NCI-H2227 (cell line): ENCODE data around the gene IL33.
A peak's percentile ranks its signal among the peaks of the same experiment; 100 is the strongest.

Experiments
- DNase-seq: peaks from one replicate; lab custom pipeline; 2025; ENCODE audit not compliant: unreplicated experiment; lab: John Stamatoyannopoulos, UW

The IL33 gene

GRCh38 chr9:6301858-6302257 is 86.3 kb downstream of the IL33 start:
- DNase-seq = no peak

- no peak for DNase-seq
These were observed 86.8 kb downstream of the IL33 start for GRCh38 chr9:6302417-6302816.

- DNase-seq = no peak
These were observed 88.6 kb downstream of the IL33 start for GRCh38 chr9:6304232-6304631.

- peak; percentile 28 for DNase-seq
These were observed 90.5 kb downstream of the IL33 start for GRCh38 chr9:6305954-6306563.
